COR-L47 (cell line): Measurements from ENCODE around the gene TUBGCP6.

Source experiments
- DNase-seq: peaks from one replicate; lab custom pipeline; 2025; lab: John Stamatoyannopoulos, UW

The TUBGCP6 gene

GRCh38 chr22:50226063-50226874, 18.6 kb downstream of the TUBGCP6 start:
- no peak for DNase-seq

GRCh38 chr22:50225200-50225969, 19.4 kb downstream of the TUBGCP6 start:
- DNase-seq, result no peak

- no peak for DNase-seq
These were observed 20.8 kb downstream of the TUBGCP6 start for GRCh38 chr22:50224071-50224470.

GRCh38 chr22:50222508-50222907, 22.3 kb downstream of the TUBGCP6 start:
- no peak for DNase-seq

- DNase-seq, result no peak
These were observed 23.2 kb downstream of the TUBGCP6 start for GRCh38 chr22:50221410-50222300.

- DNase-seq, result no peak
These were observed 24.0 kb downstream of the TUBGCP6 start for GRCh38 chr22:50220603-50221409.

GRCh38 chr22:50219800-50220602, 24.8 kb downstream of the TUBGCP6 start:
- DNase-seq, result no peak

- DNase-seq, result peak; percentile 85
These were observed 25.7 kb downstream of the TUBGCP6 start for GRCh38 chr22:50218996-50219727.

GRCh38 chr22:50218153-50218995, 26.4 kb downstream of the TUBGCP6 start:
- no peak for DNase-seq

GRCh38 chr22:50217543-50218152, 27.2 kb downstream of the TUBGCP6 start:
- DNase-seq, result no peak

GRCh38 chr22:50216684-50217520, 27.9 kb downstream of the TUBGCP6 start:
- DNase-seq, result no peak

- DNase-seq, result no peak
These were observed 28.7 kb downstream of the TUBGCP6 start for GRCh38 chr22:50216055-50216683.

GRCh38 chr22:50215297-50216054, 29.3 kb downstream of the TUBGCP6 start:
- no peak for DNase-seq

GRCh38 chr22:50213263-50213662, 31.6 kb downstream of the TUBGCP6 start:
- DNase-seq, result no peak

GRCh38 chr22:50211147-50211546, 33.7 kb downstream of the TUBGCP6 start:
- DNase-seq, result no peak
